Trophoblast cell (in vitro differentiated cells and primary cell): ENCODE measurements around the gene KCTD12.

Experiments used
- DNase-seq, 2 donors: peaks; one replicate each; pipeline ENCODE4 v3.0.0-alpha.2; 2016
- H2AFZ ChIP-seq: 2 replicates; pipeline ENCODE4 v1.6.1; 2013; ENCODE audit warnings: low read length, moderate library complexity, mild to moderate bottlenecking; ENCODE audit not compliant: insufficient read depth, poor library complexity
- H2AK5ac ChIP-seq: 2 replicates; pipeline ENCODE4 v1.6.1; 2013; ENCODE audit warnings: mild to moderate bottlenecking, low read length
- H2BK120ac ChIP-seq: 2 replicates; pipeline ENCODE4 v1.6.1; 2013; ENCODE audit warnings: low read length, mild to moderate bottlenecking, moderate library complexity; ENCODE audit not compliant: insufficient read depth, poor library complexity
- H2BK12ac ChIP-seq: 2 replicates; pipeline ENCODE4 v1.6.1; 2013; ENCODE audit warnings: mild to moderate bottlenecking, low read length, moderate library complexity
- H2BK5ac ChIP-seq: 2 replicates; pipeline ENCODE4 v1.6.1; 2013; ENCODE audit warnings: low read length, low read depth, moderate library complexity, mild to moderate bottlenecking; ENCODE audit not compliant: poor library complexity
- H3K14ac ChIP-seq: 2 replicates; pipeline ENCODE4 v1.6.1; 2013; ENCODE audit warnings: mild to moderate bottlenecking, low read length
- H3K18ac ChIP-seq: 2 replicates; pipeline ENCODE4 v1.6.1; 2013; ENCODE audit warnings: mild to moderate bottlenecking, low read length
- H3K23ac ChIP-seq: 2 replicates; pipeline ENCODE4 v1.6.1; 2013; ENCODE audit warnings: low read length
- H3K27ac ChIP-seq: 2 replicates; pipeline ENCODE4 v1.5.1; 2013; ENCODE audit warnings: low read depth, mild to moderate bottlenecking, inconsistent platforms, low read length, moderate library complexity
- H3K27me3 ChIP-seq: 2 replicates; pipeline ENCODE4 v1.6.1; 2013; ENCODE audit warnings: inconsistent platforms, mild to moderate bottlenecking, low read length, moderate library complexity; ENCODE audit not compliant: insufficient read depth
- H3K36me3 ChIP-seq, 2 experiments: 1 replicate in 1 of 2; 2 replicates in 1 of 2; pipeline ENCODE4 v1.6.1; 2013; ENCODE audit warnings: low read length in 2 of 2, mild to moderate bottlenecking in 2 of 2, moderate library complexity in 1 of 2; ENCODE audit not compliant: insufficient read depth in 2 of 2, control insufficient read depth in 1 of 2
- H3K4ac ChIP-seq: 2 replicates; pipeline ENCODE4 v1.6.1; 2013; ENCODE audit warnings: low read depth, mild to moderate bottlenecking, low read length, moderate library complexity
- H3K4me1 ChIP-seq, 2 experiments: 1 replicate in 1 of 2; 2 replicates in 1 of 2; pipeline ENCODE4 v1.6.1; 2013; ENCODE audit warnings: low read length in 2 of 2, mild to moderate bottlenecking in 2 of 2, moderate library complexity in 1 of 2; ENCODE audit not compliant: insufficient read depth in 2 of 2, control insufficient read depth in 1 of 2
- H3K4me2 ChIP-seq: 2 replicates; pipeline ENCODE4 v1.6.1; 2013; ENCODE audit warnings: inconsistent platforms, mild to moderate bottlenecking, low read length, moderate library complexity
- H3K4me3 ChIP-seq: 2 replicates; pipeline ENCODE4 v1.5.1; 2013; ENCODE audit warnings: mild to moderate bottlenecking, low read depth, low read length, inconsistent platforms
- H3K79me1 ChIP-seq: one replicate; pipeline ENCODE4 v1.6.1; 2013; ENCODE audit warnings: low read length
- H3K79me2 ChIP-seq: 2 replicates; pipeline ENCODE4 v1.6.1; 2013; ENCODE audit warnings: low read length, mild to moderate bottlenecking; ENCODE audit not compliant: control insufficient read depth, insufficient read depth, poor library complexity
- H3K9ac ChIP-seq: 2 replicates; pipeline ENCODE4 v1.6.1; 2013; ENCODE audit warnings: mild to moderate bottlenecking, low read length
- H3K9me3 ChIP-seq: 2 replicates; pipeline ENCODE4 v1.6.1; 2013; ENCODE audit warnings: low read depth, mild to moderate bottlenecking, control low read depth, inconsistent platforms, low read length; ENCODE audit not compliant: insufficient read depth
- H4K12ac ChIP-seq: 2 replicates; pipeline ENCODE4 v1.6.1; 2013; ENCODE audit warnings: low read depth, mild to moderate bottlenecking, low read length, moderate library complexity
- H4K8ac ChIP-seq: 2 replicates; pipeline ENCODE4 v1.6.1; 2013; ENCODE audit warnings: low read depth, mild to moderate bottlenecking, low read length, moderate library complexity
- H4K91ac ChIP-seq: one replicate; pipeline ENCODE4 v1.6.1; 2013; ENCODE audit warnings: low read depth, mild to moderate bottlenecking, low read length, moderate library complexity
- WGBS: extraction: QIAGEN DNeasy Blood & Tissue Kit; methylation state at CpG from one replicate; pipeline ENCODE4 v1.1.7; 2013; ENCODE audit warnings: missing lambda C conversion rate; ENCODE audit not compliant: insufficient read length, insufficient coverage; ENCODE audit errors: extremely low coverage; 5-methylcytosine and 5-hydroxymethylcytosine counted together

KCTD12 gene

DNA sequence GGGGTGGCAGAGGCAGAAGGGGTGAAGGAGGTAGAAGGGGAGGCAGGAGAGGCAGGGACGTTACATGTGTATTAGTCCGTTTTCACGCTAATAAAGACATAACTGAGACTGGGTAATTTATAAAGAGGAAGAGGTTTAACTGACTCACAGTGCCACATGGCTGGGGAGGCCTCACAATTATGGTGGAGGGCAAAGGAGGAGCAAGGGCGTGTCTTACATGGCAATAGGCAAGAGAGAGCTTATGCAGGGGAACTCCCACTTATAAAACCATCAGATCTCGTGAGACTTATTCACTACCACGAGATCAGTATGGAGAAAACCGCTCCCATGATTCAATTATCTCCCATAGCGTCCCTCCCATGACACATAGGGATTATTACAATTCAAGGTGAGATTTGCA is 43.1 kb upstream of the KCTD12 start:
- Histone ChIP-seq H3K14ac (no peak overlapping the region), H2AK5ac (no peak overlapping the region), H4K12ac (no peak overlapping the region), H3K4me1 (peaks cover 0 to 1% of the 10 kb centered on the region in 2 experiments), H2AFZ (no peak overlapping the region), H3K27me3 (no peaks in the 10 kb centered on the region), H4K8ac (no peak overlapping the region), H3K4me3 (no peak overlapping the region), H3K79me1 (no peaks in the 10 kb centered on the region), H3K9ac (no peak overlapping the region), H2BK120ac (no peak overlapping the region), H3K27ac (no peak overlapping the region), H3K4me2 (no peak overlapping the region), H3K79me2 (no peaks in the 10 kb centered on the region), H3K9me3 (no peaks in the 10 kb centered on the region), H3K36me3 (no peaks in the 10 kb centered on the region), H2BK5ac (no peak overlapping the region), H3K23ac (no peak overlapping the region), H2BK12ac (no peak overlapping the region), H3K18ac (no peak overlapping the region), H4K91ac (peak overlapping the region; percentile 28), H3K4ac (no peak overlapping the region)
- WGBS, result no CpG with 5 or more reads among the region's 8 CpGs
- no peak for DNase-seq

DNA sequence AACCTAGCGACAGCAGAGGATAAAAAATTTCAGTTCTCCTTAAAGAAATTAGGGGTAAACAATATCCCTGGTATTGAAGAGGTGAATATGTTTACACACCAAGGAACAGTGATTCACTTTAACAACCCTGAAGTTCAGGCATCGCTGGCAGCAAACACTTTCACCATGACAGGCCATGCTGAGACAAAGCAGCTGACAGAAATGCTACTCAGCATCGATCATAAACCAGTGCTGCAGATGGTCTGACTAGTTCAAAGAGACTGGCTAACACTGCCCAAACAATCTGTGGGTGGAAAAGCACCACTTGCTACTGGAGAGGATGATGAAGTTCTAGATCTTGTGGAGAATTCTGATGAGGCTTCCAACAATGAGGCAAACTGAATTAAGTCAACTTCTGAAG is 42.3 kb upstream of the KCTD12 start:
- DNase-seq, result no peak
- no peak overlapping the region for H3K9ac ChIP-seq
- H2AK5ac ChIP-seq, result no peak overlapping the region
- no peak overlapping the region for H2BK120ac ChIP-seq
- H2AFZ ChIP-seq, result no peak overlapping the region
- H2BK12ac ChIP-seq, result no peak overlapping the region
- H3K14ac ChIP-seq, result no peak overlapping the region
- H3K36me3 ChIP-seq, result no peaks in the 10 kb centered on the region
- H3K4me1 ChIP-seq, result peaks cover 0 to 1% of the 10 kb centered on the region in 2 experiments
- H3K18ac ChIP-seq, result no peak overlapping the region
- H3K23ac ChIP-seq, result no peak overlapping the region
- no peaks in the 10 kb centered on the region for H3K79me2 ChIP-seq
- no peak overlapping the region for H4K8ac ChIP-seq
- no peak overlapping the region for H2BK5ac ChIP-seq
- no peak overlapping the region for H3K27ac ChIP-seq
- no peaks in the 10 kb centered on the region for H3K9me3 ChIP-seq
- H4K91ac ChIP-seq, result no peak overlapping the region
- no peak overlapping the region for H3K4me3 ChIP-seq
- no peaks in the 10 kb centered on the region for H3K79me1 ChIP-seq
- no CpG with 5 or more reads among the region's 3 CpGs for WGBS
- no peaks in the 10 kb centered on the region for H3K27me3 ChIP-seq
- H4K12ac ChIP-seq, result no peak overlapping the region
- H3K4ac ChIP-seq, result no peak overlapping the region
- no peak overlapping the region for H3K4me2 ChIP-seq

DNA sequence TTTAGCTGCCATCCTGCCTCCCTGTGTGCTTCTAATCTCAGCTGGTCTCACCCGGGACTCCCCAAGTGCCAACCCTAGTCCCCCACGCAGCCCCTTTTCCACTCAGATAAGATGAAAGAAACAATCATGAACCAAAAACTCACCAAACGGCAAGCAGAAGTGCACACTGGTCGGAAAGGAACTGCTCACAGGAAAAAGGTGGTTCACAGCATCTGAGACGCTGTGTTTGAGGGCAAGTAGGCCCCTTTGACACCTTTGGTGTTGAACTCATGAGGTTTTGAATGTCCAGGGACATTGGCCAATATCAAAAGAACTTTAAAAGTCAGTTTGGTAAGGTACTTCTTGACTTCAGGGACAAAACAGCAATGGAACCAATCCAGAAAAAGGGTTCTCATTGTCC is 41.8 kb upstream of the KCTD12 start:
- no CpG with 5 or more reads among the region's 5 CpGs for WGBS
- no peak overlapping the region for H4K8ac ChIP-seq

DNA sequence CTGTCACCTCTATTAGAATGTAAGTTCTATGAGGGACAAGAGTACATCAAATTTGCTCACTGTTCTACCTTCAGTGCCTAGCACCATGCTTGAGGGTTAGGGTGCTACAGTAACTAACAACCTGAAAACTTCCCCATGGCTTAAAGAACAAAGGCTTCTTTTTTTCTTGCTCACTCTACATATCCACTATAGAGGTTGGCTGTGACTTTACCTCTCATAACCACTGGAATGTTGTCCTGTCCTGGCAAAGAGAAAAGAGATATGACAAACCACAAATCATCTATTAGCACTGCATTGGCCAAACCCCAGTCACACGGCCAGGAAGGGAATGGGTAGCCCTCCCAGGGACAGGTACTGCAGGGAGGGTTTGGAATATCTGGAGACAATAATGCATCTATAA is 38.9 kb upstream of the KCTD12 start:
- no peaks in the 10 kb centered on the region for H3K27me3 ChIP-seq
- H3K4me1 ChIP-seq, result peaks cover 0 to 1% of the 10 kb centered on the region in 2 experiments
- no peak for DNase-seq
- H3K23ac ChIP-seq, result no peak overlapping the region
- H3K4me3 ChIP-seq, result no peak overlapping the region
- no peaks in the 10 kb centered on the region for H3K79me2 ChIP-seq
- H3K14ac ChIP-seq, result no peak overlapping the region
- H3K9ac ChIP-seq, result no peak overlapping the region
- H2BK120ac ChIP-seq, result no peak overlapping the region
- H3K4me2 ChIP-seq, result no peak overlapping the region
- no peak overlapping the region for H2BK12ac ChIP-seq
- no peak overlapping the region for H4K8ac ChIP-seq
- H2AFZ ChIP-seq, result no peak overlapping the region
- no CpG with 5 or more reads among the region's 1 CpG for WGBS
- H2BK5ac ChIP-seq, result no peak overlapping the region
- no peak overlapping the region for H4K12ac ChIP-seq
- H3K79me1 ChIP-seq, result no peaks in the 10 kb centered on the region
- H3K36me3 ChIP-seq, result no peaks in the 10 kb centered on the region
- no peak overlapping the region for H4K91ac ChIP-seq
- H3K4ac ChIP-seq, result no peak overlapping the region
- H3K9me3 ChIP-seq, result no peaks in the 10 kb centered on the region
- H3K27ac ChIP-seq, result no peak overlapping the region
- no peak overlapping the region for H2AK5ac ChIP-seq
- H3K18ac ChIP-seq, result no peak overlapping the region

More for the DNA sequence above, 41.8 kb upstream of the KCTD12 start:
- H3K23ac ChIP-seq, result no peak overlapping the region
- H2AFZ ChIP-seq, result no peak overlapping the region
- H3K27me3 ChIP-seq, result no peaks in the 10 kb centered on the region
- no peak overlapping the region for H3K14ac ChIP-seq
- H3K4me2 ChIP-seq, result no peak overlapping the region
- no peaks in the 10 kb centered on the region for H3K79me2 ChIP-seq
- peak overlapping the region; percentile 5 for H2BK12ac ChIP-seq
- H3K9me3 ChIP-seq, result no peaks in the 10 kb centered on the region
- no peak overlapping the region for H3K9ac ChIP-seq
- DNase-seq, result no peak
- no peak overlapping the region for H3K18ac ChIP-seq
- no peak overlapping the region for H2BK5ac ChIP-seq
- H3K27ac ChIP-seq, result no peak overlapping the region
- peak overlapping the region; percentile 19 for H4K91ac ChIP-seq
- H2BK120ac ChIP-seq, result no peak overlapping the region
- H3K36me3 ChIP-seq, result no peaks in the 10 kb centered on the region
- H2AK5ac ChIP-seq, result no peak overlapping the region
- H3K4me3 ChIP-seq, result no peak overlapping the region
- H4K12ac ChIP-seq, result no peak overlapping the region
- H3K79me1 ChIP-seq, result no peaks in the 10 kb centered on the region
- peaks cover 0 to 1% of the 10 kb centered on the region in 2 experiments for H3K4me1 ChIP-seq
- no peak overlapping the region for H3K4ac ChIP-seq
